Colon (tissue), 2 donors: Measurements from ENCODE around the gene SWAP70.

ENCODE experiments used
- FAIRE-seq: peaks from 2 replicates; lab custom pipeline; 2012; peaks lifted over from hg19 to GRCh38; lab: Jason Lieb, UNC
- donor health status: control.
- donor health status: control.

Gene SWAP70

DNA sequence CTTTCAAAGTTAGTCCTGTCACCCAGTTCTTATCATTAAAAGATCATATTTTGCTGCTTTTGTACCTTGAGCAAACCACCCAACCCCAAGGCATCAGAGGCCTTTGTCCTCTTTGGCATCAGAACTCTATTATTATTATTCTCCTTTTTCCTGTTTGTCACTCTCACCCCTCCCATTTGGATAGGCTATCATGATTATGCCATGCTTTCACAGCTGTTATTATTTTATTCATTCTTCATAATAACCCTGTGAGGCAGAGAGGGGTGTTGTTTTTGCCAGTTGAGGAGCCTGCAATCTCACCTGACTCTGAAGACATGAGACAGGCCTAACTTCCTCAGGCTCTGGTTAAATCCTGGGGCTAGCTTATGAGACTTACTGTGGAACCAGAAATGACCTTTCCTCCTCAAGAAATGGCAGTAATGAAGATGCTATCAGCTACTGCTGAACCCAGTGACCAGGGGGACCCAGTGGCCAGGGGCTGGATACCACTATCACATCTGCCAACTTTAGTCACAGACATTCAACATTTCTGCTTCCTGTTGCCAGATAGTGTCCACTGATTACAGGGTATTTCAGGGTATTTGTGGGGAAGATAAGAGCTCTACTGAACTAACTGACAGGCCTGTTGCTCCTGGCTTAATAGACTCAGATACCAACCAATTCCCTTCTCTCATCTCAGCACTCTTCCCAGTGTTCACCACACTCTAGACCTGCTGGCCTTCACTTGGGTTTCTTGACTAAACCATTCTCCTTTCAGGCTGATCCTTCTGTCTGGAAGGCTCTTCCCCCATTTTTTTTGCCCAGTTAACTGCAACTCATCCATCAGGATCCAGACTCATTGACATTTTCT, 11.8 kb upstream of the SWAP70 start:
- no peak for FAIRE-seq

DNA sequence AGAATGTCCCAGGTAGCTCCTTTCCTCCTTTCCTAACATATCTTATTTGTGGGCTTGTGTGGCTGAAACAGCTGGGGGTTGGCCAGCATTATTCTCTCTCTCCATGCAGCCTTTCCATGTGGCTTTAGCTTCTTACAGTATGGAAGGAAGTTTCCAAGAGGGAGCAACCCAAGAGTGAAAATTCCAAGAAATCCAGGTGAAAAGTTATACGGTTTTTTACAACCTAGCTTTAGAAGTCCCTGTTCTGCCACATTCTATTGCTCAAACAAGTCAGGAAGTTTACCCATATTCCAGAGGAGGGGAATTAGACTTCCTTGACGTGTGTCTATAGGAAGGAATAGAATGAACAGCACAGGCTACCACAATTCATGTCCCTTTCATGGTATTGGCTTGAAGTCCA, 10.0 kb upstream of the SWAP70 start:
- FAIRE-seq, result no peak

DNA sequence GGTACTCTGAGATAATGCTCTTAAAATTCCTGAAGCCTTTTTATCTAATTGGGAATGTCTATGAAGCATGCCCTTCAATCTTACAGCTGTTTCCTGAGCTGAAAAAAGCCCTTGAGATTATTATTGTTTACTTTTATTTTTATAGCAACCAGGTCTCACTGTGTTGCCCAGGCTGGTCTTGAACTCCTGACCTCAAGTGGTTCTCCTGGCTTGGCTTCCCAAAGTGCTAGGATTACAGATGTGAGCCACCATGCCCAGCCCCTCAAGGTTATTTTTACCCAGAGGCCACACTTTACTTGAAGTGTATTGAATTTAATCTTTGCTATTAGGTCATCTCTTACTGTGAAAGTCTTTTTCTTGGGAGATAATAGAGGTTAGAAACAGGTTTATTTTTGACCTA, 7.0 kb upstream of the SWAP70 start:
- no peak for FAIRE-seq

DNA sequence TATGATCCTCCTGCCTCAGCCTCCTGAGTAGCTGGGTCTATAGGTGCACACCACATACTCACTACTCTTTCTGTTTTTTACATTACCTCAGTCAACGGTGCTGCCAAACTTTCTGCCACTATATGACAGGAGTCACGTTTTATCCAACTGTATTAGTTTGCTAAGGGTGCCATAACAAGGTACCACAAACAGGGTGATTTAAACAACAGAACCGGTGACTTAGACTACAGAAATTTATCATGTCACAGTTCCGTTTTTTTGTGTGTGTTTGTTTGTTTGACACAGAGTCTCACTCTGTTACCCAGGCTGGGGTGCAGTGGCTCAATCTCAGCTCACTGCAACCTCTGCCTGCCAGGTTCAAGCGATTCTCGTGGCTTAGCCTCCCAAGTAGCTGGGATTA, 6.3 kb upstream of the SWAP70 start:
- FAIRE-seq, result no peak

DNA sequence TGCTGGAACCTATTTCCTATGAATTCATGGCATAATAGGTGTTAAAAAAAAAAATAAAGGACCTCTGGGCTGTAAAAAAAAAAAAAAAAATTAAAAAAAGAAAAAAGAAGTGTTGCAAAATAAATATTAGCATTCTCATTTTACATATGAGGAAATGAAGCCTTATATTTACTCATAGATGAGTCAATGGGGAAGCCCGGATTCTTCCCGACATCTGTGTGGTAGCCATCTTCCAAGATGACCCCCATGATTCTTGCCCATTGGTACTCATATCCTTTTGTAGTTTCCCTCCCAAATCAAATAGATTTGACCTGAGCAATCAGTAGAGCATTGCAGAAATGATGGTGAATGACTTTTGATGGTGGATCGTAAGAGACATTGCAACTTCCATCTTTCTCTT, 3.0 kb upstream of the SWAP70 start:
- FAIRE-seq, result no peak

DNA sequence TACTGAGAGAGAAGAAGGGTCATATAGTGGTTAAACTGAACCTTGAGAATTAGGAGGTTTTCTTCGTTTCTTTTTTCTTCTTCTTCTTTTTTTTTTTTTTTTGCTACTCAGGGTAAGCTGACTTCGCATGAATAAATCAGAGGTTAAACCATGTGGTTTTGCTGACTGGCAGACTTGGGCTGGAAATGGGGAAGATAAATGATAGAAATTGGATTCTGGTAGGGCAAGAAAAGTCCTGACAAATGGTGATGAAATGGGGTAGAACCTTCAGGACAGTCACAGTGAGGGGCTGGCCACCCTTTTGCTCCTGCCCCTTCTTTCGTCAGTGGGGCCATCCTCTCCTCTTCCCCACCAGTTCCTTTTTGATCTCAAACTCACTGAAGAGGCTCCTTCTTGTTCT, 1.6 kb upstream of the SWAP70 start:
- no peak for FAIRE-seq

DNA sequence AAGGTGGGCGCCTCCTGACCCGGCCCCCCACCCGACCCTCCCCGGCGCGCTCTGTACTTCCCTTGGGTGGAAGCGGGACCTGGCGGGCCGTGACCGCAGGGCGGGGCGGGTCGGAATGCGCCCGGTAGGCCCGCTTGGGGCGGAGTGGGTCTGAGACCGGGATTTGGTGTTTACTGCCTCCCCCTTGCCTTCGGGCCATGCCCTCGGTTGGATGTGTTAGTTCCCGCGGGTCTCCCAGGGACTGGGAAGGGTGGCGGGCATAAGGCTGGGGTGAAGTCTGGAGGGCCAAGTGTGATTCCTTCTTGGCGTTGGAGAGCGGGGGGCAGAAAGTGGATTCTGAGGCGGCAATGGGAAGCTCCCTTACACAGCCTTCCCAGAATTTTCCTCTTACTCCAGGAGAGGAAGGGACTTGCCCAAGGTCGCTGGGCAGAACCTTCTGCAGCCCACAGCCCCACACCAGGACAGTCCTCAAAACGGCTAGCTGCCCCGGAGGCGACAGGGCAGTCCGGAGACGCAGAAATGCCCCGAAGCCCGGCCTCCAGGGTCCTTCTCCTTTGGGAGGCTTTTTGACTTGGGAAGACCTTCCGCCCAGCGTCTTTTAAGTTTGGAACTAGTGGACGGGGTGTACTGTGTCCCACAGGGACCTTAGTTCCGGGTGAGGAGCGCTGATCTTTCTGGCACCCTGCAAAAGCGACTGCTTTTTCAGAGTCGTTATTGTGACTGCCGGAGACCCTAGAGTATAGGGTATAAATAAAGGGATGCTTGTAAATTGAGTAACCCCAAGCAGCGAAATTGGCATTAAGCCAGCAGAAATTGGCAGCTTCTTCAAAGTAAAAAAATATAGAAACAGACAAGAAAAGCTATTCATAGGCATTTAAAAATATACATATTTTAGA, 647 bp downstream of the SWAP70 start:
- FAIRE-seq, result no peak

DNA sequence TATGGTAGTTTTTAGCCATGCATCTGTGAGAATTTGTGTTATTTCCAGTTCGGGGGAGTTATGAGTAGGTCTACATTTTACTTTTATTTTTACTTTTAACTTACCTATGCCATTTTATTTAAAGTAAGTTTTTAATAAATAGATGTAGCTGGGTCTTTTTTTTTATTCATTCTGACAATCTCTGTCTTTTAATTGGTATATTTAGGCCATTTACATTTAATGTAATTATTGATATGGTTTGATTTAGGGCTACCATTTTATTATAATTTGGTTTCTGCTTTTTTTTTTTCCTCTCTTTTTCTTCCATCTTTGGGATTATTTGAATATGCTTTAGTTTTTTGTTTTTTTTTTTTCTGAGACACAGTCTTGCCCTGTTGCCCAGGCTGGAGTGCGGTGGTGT, 1.9 kb downstream of the SWAP70 start:
- no peak for FAIRE-seq

DNA sequence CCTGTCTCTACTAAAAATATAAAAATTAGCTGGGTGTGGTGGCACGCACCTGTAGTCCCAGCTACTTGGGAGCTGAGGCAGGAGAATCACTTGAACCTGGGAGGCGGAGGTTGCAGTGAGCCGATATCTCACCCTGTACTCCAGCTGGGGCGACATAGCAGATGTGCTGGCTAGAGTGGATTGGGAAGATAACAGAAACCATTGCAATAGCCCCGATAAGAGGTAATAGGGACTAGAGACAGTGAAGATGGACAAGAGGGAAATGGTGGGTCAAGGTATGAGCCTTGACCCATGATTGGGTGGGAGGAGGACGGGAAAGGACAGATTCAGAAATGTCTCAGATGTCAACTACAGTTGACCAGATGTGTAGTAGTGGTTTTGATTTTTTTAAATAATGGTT, 6.1 kb downstream of the SWAP70 start:
- no peak for FAIRE-seq

DNA sequence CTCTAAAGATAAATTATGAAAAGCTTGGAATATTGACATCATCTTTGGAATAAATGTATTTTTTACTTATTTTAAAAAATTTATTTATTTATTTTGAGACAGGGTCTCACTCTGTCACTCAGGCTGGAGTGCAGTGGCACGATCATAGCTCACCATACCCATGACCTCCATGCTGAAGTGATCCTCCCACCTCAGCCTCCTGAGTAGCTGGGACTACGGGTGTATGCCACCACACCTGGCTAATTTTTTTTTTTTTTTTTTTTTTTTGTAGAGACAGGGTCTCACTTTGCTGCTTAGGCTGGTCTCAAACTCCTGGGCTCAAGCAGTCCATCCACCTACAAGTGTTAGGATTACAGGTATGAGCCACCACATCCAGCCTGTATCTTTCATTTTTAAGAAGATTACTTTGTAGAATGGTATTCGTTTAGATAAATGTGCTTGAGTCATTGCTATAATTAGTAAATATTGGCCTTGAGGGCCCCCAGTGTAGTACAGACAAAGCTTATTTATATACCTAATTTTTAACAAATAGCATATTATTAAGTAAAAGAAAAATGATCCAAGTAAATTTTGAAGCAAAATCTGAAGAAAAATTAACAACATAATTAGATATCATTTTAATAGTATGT, 8.5 kb downstream of the SWAP70 start:
- no peak for FAIRE-seq

DNA sequence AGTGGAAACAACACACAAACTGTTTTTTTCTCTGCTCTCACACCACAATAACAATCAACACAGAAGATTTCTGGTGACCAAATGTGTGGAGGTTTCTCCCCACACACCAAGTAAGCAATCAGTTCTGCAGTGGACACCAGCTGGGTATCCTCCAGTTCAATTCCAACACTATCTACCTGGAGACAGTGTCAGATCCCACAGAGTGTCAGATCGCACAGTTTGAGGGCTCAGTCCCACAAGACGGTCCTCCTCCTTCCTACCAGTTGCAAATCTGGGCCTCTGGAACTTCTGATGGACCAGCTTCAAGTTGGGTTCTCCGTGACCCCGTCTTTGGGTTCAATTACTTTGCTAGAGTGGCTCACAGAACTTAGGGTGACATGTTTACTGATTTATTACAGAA, 9.0 kb downstream of the SWAP70 start:
- no peak for FAIRE-seq

DNA sequence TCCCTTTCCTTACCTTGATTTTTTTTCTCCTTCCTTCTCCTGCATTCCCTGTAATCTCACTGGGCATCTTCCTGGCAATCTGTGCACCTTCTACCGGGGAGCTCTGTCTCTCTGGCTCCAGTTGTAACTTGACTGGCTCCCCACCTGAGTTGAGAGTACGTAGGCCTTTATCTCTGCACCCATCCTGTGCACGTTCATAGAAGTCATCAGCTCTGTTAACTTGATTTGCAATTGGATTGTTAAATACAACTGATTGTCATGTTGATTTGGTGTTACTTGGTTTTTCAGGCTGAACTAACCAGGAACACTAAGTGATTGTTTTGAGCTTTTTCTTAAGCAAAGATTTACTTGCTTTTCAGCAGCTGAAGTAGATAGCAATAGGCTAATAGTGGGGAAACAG, 11.8 kb downstream of the SWAP70 start:
- no peak for FAIRE-seq

DNA sequence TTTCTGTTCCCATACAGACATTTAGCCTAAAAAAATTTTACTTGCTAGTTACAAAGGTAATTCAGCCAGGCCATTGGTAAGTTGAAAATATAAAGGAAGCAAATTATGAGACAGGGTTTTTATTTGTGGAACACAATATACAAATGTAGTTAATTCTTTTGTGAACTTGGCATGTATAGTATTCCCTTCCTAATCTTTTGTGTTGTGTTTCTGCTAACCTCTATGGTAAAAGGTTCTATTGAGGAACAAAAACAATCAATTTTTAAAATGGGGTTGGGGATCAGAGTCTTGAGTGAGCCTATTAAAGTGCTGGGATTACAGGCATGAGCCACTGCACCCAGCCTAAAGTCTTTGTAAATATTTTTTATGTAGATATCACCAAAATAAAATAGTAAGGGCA, 14.1 kb downstream of the SWAP70 start:
- no peak for FAIRE-seq

DNA sequence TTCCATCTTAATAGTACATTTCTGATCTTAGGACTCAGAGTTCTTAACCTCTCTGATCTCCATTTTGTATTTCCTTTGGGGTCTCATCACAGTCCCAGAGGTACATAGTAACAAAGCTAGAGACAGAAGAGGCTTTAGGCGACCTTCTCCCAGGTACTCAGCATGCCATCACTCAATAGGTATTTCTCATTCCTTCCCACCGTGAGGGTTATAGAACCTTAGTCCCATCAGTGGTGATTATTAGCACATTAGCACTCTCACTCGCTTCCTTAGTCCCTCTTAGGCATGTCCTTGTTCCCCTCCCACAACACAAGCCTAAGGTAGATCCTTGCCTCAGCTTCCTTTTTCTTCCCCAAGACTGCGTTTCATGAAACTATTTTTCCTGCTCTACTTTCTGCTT, 14.7 kb downstream of the SWAP70 start:
- no peak for FAIRE-seq

DNA sequence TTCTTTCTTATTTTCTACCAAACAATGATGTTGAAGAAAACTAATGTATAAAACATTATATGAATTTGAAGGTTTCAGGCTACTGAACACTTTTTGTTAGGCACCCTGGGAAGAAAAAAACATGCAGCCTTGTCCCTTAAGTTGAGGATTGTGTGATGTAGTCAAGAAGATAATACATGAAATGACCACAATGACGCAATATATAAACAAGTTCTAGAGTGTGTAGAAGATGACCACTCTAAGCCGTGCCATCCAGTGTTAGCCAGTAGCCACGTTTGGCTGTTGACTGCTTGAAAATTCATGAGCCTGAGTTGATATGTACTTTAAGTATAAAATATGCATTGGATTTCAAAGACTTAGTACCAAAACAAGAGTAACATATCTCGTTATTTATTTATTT, 16.2 kb downstream of the SWAP70 start:
- FAIRE-seq, result no peak

DNA sequence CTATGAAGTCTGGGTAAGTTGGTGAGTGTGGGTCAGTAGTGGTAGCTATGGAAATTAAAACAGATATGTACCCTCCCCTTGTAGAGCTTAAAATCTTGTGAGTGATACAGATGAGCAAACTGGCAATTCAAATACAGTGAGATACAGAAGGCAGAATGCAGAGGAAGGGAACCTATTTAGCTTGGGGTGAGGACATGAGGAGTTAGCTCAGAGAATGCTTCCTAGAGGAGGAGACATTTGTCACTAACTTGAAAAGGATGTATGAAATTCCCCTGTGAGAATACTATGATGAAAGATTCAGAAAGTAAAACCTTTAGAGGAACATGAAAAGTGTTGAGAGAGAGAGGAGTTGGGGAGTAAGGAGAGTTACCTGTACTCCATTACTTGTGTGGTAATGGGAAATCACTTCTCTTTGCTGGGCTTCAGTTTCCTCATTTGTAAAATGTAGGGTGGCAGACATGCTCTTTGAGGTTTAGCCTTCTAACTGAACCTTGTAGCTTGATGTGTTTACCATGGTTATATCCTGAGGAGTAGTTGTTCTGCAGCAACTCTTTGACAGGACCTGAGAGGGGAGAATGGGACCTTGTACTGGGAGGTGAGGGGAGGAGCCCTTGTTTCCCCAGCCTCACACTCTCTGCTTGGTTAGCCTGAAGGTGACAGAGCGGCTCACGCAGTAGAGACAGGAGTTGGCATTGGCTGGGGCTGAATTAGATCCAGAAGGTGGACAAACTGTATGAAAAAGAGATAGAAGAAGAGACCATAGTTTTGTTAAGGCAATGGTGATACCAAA, 17.9 kb downstream of the SWAP70 start:
- no peak for FAIRE-seq

DNA sequence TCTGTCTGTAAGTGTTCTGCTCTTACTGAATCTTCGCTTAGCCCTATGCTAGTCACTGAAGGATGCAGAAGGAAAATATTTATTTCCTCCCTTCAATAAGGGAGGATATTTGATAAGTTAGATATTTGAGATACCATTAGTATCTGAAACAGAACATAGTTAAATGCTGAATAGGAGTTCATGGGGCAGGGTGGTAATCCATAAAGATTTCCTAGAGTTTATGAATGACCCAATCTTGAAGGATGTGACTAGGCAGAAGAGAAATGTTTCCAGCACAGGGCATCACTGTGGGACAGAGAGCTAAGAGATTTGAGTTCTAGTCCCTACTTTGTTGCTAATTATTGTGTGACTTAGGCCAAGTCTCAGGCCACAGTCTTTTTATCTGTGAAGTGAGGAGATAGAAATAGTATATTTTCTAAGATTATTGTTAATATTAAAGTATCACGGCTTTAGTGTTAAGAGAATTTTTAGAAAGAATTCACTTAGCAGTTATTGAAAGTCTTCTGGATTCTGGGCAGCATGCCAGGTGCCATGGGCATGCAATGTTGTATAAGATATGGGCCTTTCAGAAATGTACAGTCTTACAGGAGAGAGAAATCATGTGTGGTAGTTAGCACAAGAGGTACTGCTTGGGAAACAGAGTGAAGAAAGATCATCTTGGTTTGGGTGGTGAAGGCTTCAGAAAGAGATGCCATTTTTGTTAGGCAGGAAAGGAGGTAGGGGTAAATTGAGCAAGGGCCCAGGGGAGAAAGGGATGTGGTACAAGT, 24.0 kb downstream of the SWAP70 start:
- no peak for FAIRE-seq

DNA sequence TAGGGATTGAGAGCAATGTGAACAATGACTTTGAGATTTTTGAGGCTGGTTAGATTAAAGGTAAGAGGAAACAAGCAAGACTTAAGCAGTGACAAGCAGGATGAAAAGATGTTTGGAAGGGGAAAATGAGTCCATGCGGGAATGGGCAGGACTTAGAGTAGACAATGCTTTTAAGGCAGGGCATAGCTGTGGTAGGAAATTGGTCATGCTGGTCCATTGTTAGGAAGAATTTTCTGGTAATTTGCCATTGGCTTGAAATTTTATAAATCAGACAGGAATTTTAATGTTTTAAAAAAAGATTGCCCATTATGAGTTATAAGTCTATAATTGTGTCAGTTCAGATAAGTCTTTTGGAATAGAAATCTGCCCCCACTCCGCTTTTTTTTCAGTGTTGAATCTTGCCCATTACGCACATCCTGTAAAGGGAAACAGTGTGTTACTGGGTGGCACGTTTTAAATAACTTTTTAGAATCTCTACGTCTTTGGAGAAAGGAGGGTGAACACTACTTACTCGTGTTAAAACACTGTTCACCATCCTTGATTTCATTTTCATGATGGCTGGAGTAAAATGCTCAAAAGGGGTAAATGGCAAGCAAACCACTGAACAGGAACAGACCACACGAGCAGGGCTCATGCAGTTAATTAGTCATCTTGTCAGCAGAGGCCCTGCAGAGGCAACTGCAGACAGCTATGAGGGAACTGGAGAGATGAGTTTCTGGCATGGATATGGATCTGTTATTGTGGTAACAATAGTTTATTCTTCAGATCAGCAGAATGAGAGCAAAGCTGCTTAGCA, 25.0 kb downstream of the SWAP70 start:
- no peak for FAIRE-seq

DNA sequence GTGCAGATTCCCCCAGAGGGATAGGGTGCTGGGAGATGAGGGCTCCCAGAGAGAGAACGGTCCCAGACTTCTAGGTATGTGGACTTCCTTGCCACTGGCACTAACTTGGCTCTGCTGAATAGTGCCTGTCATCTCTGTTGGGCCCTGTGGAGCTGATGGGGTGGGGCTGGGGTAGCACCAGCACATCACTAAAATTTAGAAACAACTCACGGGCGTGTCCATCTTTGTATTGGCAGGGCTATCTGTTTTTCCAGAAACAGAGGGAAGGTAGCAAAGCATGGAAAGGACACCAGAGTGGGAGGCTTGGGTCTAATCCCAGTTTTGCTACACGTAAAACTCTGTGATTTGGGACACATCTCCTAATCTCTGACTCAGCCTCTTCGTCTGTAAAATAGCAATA, 25.8 kb downstream of the SWAP70 start:
- no peak for FAIRE-seq

DNA sequence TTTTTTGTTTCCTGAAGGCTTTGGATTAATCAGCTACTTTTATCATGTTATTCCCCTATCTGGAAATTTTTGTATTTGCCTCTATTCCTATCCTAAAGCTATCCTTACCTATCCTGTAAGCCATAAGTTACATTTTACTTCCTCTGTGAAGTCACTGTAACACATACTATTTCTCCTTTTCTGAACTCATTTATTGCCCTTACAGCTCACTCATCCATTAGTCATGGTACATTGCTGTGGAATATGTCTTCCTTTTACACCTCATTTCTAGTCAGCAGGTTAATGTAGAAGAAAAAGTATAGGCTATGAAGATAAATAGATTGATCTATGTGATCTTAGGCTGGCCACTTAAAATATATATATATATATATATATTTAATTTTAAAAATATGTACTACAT, 28.0 kb downstream of the SWAP70 start:
- FAIRE-seq, result no peak

DNA sequence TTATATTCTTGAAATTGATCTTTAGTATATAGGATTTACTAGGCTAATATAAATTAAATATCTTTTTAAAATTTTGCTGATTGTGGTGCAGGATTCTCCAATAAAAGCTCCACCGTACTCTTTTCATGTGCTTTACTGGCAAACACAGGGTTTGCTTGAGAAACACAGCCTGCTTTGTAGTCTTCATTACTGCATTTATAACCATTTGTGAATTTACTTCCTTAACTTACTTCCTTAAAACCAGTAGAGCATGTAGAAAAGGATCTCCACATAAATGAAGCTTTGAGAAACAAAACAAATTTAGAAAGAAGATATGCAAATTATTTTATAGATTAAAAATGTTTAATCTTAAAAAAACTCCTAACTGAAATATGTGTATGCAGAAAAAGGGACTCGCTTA, 28.8 kb downstream of the SWAP70 start:
- FAIRE-seq, result no peak
